ENCODE results near the gene AQP3. TPM values are rescaled to one million over a fixed set of nuclear protein-coding genes. Genes with fewer than 3 reads are reported as not detected.
"Not testable (repeated sequence)": the region's sequence is repeated elsewhere in the genome, so short reads cannot be mapped to it uniquely, and the experiment has no call there.

AQP3 gene
- polyA plus RNA-seq (2013, experiment 1 of 2) = 3.1 TPM
- 1.8 TPM for polyA plus RNA-seq (2013, experiment 2 of 2)

GRCh38 chr9:33446946-33447798, at the start of gene AQP3:
AQP3 (minus strand) TSS chr9:33447593; CDS start chr9:33447530, 63 bp downstream.
- whole genome bisulfite sequencing, 2 experiments (ENCODE audit: insufficient coverage in 2 of 2) = 0 to 5% methylated on average over 16 to 38 of the region's 50 CpGs
- Histone ChIP-seq H3K36me3 (ENCODE audit: control insufficient read depth, insufficient read depth, low read length) (no peaks in the 10 kb centered on the region), H3K27ac (ENCODE audit: low read depth, low read length, severe bottlenecking) (peak within 1 kb of the TSS; percentile 49), H3K4me1 (ENCODE audit: control insufficient read depth, insufficient read depth, low read length, poor library complexity, severe bottlenecking) (peaks cover 22% of the 10 kb centered on the region), H3K4me3 (ENCODE audit: extremely low read depth, insufficient read depth, low read length, poor library complexity, severe bottlenecking) (peak within 1 kb of the TSS; percentile 32), H3K9me3 (ENCODE audit: control insufficient read depth, low read length) (no peaks in the 10 kb centered on the region)

DNA sequence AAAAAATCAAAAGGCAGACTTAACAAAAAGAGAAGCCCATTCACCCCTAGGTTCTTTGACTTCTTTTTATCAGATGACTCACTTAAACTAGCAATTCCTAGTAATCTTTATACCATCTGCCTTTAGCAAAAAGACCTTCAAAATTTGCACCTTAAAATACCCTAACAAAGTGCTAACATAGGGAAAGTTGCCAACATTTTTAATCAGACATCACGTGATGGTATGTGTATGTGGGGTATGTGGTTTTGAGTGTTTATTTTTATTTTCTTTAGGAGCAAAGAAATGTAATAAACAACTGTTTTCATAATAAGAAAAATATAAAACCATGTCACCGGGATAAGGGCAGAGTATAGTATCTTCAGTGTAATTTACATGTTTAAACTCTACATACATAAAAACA, 46.4 kb upstream of the AQP3 start:
- not testable (repeated sequence) for H3K27ac ChIP-seq (ENCODE audit: low read depth, low read length, severe bottlenecking); H3K4me1 ChIP-seq (ENCODE audit: control insufficient read depth, insufficient read depth, low read length, poor library complexity, severe bottlenecking); H3K4me3 ChIP-seq (ENCODE audit: extremely low read depth, insufficient read depth, low read length, poor library complexity, severe bottlenecking); H3K9me3 ChIP-seq (ENCODE audit: control insufficient read depth, low read length); H3K36me3 ChIP-seq (ENCODE audit: control insufficient read depth, insufficient read depth, low read length)
- WGBS, 2 experiments (ENCODE audit: insufficient coverage in 2 of 2) = no CpG with 5 or more reads among the region's 2 CpGs

- Histone ChIP-seq H3K4me3 (ENCODE audit: extremely low read depth, insufficient read depth, low read length, poor library complexity, severe bottlenecking) (no peak overlapping the region), H3K27ac (ENCODE audit: low read depth, low read length, severe bottlenecking) (no peak overlapping the region), H3K4me1 (ENCODE audit: control insufficient read depth, insufficient read depth, low read length, poor library complexity, severe bottlenecking) (peaks cover 4% of the 10 kb centered on the region), H3K36me3 (ENCODE audit: control insufficient read depth, insufficient read depth, low read length) (no peaks in the 10 kb centered on the region), H3K9me3 (ENCODE audit: control insufficient read depth, low read length) (no peaks in the 10 kb centered on the region)
- 100% methylated on average over 1 of the region's 2 CpGs for WGBS, 2 experiments (ENCODE audit: insufficient coverage in 2 of 2)
Observed at GRCh38 chr9:33489066-33489465, 41.7 kb upstream of the AQP3 start.

DNA sequence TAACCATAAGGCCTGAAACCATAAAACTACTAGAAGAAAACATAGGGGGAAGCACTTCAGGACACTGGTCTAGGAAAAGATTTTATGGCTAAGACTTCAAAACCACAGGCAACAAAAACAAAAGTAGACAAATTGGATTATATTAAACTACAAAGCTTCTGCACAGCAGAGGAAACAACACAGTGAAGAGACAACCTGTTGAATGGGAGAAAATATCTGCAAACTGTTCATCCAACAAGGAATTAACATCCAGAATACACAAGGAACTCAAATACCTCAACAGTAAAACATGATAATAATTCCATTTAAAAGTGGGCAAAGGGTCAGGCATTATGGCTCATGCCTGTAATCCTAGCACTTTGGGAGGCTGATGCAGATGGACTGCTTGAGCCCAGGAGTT, 37.9 kb upstream of the AQP3 start:
- not testable (repeated sequence) for H3K27ac ChIP-seq (ENCODE audit: low read depth, low read length, severe bottlenecking); H3K9me3 ChIP-seq (ENCODE audit: control insufficient read depth, low read length); H3K4me3 ChIP-seq (ENCODE audit: extremely low read depth, insufficient read depth, low read length, poor library complexity, severe bottlenecking); H3K4me1 ChIP-seq (ENCODE audit: control insufficient read depth, insufficient read depth, low read length, poor library complexity, severe bottlenecking); H3K36me3 ChIP-seq (ENCODE audit: control insufficient read depth, insufficient read depth, low read length)

DNA sequence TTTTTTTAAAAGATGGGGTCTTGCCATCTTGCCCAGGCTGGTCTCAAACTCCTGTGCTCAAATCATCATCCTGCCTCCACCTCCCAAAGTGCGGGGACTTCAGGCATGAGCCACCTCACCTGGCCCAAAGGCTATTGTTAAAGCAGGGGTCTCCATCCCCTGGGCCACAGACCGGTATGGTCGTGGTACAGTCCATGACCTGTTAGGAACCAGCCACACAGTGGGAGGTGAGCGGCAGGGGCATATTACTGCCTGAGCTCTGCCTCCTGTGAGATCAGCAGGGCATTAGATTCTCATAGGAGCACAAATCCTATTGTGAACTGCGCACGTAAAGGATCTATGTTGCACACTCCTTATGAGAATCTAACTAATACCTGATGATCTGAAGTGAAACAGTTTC, 33.6 kb upstream of the AQP3 start:
- H3K27ac ChIP-seq (ENCODE audit: low read depth, low read length, severe bottlenecking) = no peak overlapping the region
- no peak overlapping the region for H3K4me3 ChIP-seq (ENCODE audit: extremely low read depth, insufficient read depth, low read length, poor library complexity, severe bottlenecking)
- H3K9me3 ChIP-seq (ENCODE audit: control insufficient read depth, low read length) = no peaks in the 10 kb centered on the region
- 85 to 94% methylated on average over 6 of the region's 6 CpGs for WGBS, 2 experiments (ENCODE audit: insufficient coverage in 2 of 2)
- H3K4me1 ChIP-seq (ENCODE audit: control insufficient read depth, insufficient read depth, low read length, poor library complexity, severe bottlenecking) = no peaks in the 10 kb centered on the region
- peaks cover 4% of the 10 kb centered on the region for H3K36me3 ChIP-seq (ENCODE audit: control insufficient read depth, insufficient read depth, low read length)

- no peak overlapping the region for H3K4me3 ChIP-seq (ENCODE audit: extremely low read depth, insufficient read depth, low read length, poor library complexity, severe bottlenecking)
- H3K9me3 ChIP-seq (ENCODE audit: control insufficient read depth, low read length) = no peaks in the 10 kb centered on the region
- no peaks in the 10 kb centered on the region for H3K4me1 ChIP-seq (ENCODE audit: control insufficient read depth, insufficient read depth, low read length, poor library complexity, severe bottlenecking)
- peaks cover 4% of the 10 kb centered on the region for H3K36me3 ChIP-seq (ENCODE audit: control insufficient read depth, insufficient read depth, low read length)
- WGBS, 2 experiments (ENCODE audit: insufficient coverage in 2 of 2) = 96% methylated on average over 2 of the region's 2 CpGs
- no peak overlapping the region for H3K27ac ChIP-seq (ENCODE audit: low read depth, low read length, severe bottlenecking)
Observed at GRCh38 chr9:33480106-33480505, 32.7 kb upstream of the AQP3 start.

GRCh38 chr9:33476503-33476902, 29.1 kb upstream of the AQP3 start:
- Histone ChIP-seq H3K36me3 (ENCODE audit: control insufficient read depth, insufficient read depth, low read length) (peaks cover 16% of the 10 kb centered on the region), H3K4me3 (ENCODE audit: extremely low read depth, insufficient read depth, low read length, poor library complexity, severe bottlenecking) (no peak overlapping the region), H3K27ac (ENCODE audit: low read depth, low read length, severe bottlenecking) (no peak overlapping the region), H3K4me1 (ENCODE audit: control insufficient read depth, insufficient read depth, low read length, poor library complexity, severe bottlenecking) (peaks cover 13% of the 10 kb centered on the region), H3K9me3 (ENCODE audit: control insufficient read depth, low read length) (no peaks in the 10 kb centered on the region)
- 92 to 97% methylated on average over 9 to 10 of the region's 10 CpGs for WGBS, 2 experiments (ENCODE audit: insufficient coverage in 2 of 2)

DNA sequence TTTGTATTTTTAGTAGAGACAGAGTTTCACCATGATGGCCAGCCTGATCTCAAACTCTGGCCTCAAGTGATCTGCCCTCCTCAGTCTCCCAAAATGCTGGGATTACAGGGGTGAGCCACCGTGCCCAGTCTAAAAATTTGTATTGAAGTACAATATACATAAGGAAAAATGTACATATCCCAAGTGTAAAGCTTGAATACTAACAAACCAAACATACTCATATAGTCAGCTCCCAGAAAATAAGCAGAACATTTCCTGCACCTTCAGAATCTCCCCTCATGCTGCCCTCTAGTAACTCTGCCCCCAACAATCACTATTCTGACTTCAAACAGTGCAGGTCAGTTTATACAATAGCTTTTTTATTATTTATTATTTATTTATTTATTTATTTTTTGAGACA, 28.0 kb upstream of the AQP3 start:
- H3K9me3 ChIP-seq (ENCODE audit: control insufficient read depth, low read length) = no peaks in the 10 kb centered on the region
- H3K4me3 ChIP-seq (ENCODE audit: extremely low read depth, insufficient read depth, low read length, poor library complexity, severe bottlenecking) = no peak overlapping the region
- no CpG with 5 or more reads among the region's 1 CpG for WGBS, 2 experiments (ENCODE audit: insufficient coverage in 2 of 2)
- peaks cover 27% of the 10 kb centered on the region for H3K36me3 ChIP-seq (ENCODE audit: control insufficient read depth, insufficient read depth, low read length)
- H3K4me1 ChIP-seq (ENCODE audit: control insufficient read depth, insufficient read depth, low read length, poor library complexity, severe bottlenecking) = peaks cover 16% of the 10 kb centered on the region
- H3K27ac ChIP-seq (ENCODE audit: low read depth, low read length, severe bottlenecking) = no peak overlapping the region

DNA sequence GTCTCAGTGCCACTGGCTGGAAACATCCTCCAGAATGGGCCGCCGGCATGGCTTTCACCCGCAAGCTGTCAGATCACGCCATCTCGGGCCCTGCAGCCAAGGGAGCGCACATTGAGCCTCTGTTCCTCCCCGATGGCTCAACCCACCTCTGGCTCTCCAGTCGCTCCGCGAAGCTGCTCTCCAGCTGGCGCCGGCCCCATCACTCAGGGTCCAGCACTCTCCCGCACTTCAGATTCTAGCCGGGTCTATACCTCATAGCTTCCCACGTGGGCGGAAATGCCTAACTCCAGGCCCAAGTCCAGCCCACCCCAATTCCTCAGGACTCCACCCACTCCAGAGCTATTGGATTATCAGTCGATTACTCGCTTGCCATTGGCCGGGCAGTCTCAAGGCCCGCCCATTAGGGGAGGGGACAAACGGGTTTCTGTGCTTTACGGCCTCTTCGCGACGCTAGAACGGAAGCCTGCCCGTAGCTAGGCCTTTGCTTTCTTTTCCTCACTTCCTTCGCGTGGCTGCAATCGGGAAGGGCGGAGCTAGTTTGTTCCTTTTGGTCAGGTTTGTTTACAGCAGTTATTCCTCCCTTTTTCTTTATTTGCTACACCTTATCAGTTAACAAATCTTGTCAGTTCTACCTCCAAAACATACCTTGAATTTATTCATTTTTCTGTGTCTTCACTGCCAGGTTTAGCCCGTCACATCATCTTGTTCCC, 26.4 kb upstream of the AQP3 start, which contains the start of gene NOL6:
Gene NOL6, minus strand, starts transcription at position 282 of the 710 bp plus-strand sequence. Its CDS starts 82 bp downstream, at position 200.
- Histone ChIP-seq H3K27ac (ENCODE audit: low read depth, low read length, severe bottlenecking) (peak within 1 kb of the TSS; percentile 67), H3K9me3 (ENCODE audit: control insufficient read depth, low read length) (no peaks in the 10 kb centered on the region), H3K4me1 (ENCODE audit: control insufficient read depth, insufficient read depth, low read length, poor library complexity, severe bottlenecking) (peaks cover 16% of the 10 kb centered on the region), H3K36me3 (ENCODE audit: control insufficient read depth, insufficient read depth, low read length) (peaks cover 40% of the 10 kb centered on the region), H3K4me3 (ENCODE audit: extremely low read depth, insufficient read depth, low read length, poor library complexity, severe bottlenecking) (peak within 1 kb of the TSS; percentile 89)
- WGBS, 2 experiments (ENCODE audit: insufficient coverage in 2 of 2) = 1 to 2% methylated on average over 27 to 30 of the region's 32 CpGs

- peak overlapping the region; percentile 89 for H3K4me3 ChIP-seq (ENCODE audit: extremely low read depth, insufficient read depth, low read length, poor library complexity, severe bottlenecking)
- H3K9me3 ChIP-seq (ENCODE audit: control insufficient read depth, low read length) = no peaks in the 10 kb centered on the region
- peaks cover 46% of the 10 kb centered on the region for H3K36me3 ChIP-seq (ENCODE audit: control insufficient read depth, insufficient read depth, low read length)
- WGBS, 2 experiments (ENCODE audit: insufficient coverage in 2 of 2) = 13 to 16% methylated on average over 17 of the region's 18 CpGs
- H3K27ac ChIP-seq (ENCODE audit: low read depth, low read length, severe bottlenecking) = peak overlapping the region; percentile 67
- peaks cover 16% of the 10 kb centered on the region for H3K4me1 ChIP-seq (ENCODE audit: control insufficient read depth, insufficient read depth, low read length, poor library complexity, severe bottlenecking)
Observed at GRCh38 chr9:33472881-33473615, 25.7 kb upstream of the AQP3 start.
